ENCODE measurements around the gene ZNF319.

DNA sequence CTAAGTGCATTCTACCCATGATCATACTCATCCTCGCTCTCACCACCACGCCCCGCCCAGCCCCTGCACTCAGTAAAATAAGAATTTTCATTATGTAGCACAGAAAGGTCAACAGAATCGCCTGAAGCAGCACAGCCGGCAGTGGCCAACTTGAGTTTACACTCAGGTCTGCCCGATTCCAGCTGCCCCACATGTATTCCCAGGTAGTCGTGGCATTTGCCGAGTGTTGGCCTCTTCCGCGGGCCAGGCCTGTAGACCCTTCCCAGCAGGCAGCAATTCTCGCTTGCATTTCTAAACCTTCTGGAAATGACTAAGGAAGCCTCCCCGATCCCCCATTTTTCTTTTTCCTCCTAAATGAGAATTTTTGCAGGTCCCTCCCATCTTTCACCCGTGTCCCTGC is 30.2 kb downstream of the ZNF319 start:
- TF ChIP-seq POLR2AphosphoS5 (IDR thresholded peaks at IDR 0.05; ENCODE audit: low read depth, low read length): no peak
- no peak for TF ChIP-seq TAF1 (IDR thresholded peaks at IDR 0.05; ENCODE audit: low read depth, low read length)
- TF ChIP-seq POLR2A (IDR thresholded peaks at IDR 0.05; ENCODE audit: low read depth, low read length): no peak
